ENCODE results near the gene SLAIN2.
"Not testable (repeated sequence)": the region's sequence is repeated elsewhere in the genome, so short reads cannot be mapped to it uniquely, and the experiment has no call there.

The SLAIN2 gene

DNA sequence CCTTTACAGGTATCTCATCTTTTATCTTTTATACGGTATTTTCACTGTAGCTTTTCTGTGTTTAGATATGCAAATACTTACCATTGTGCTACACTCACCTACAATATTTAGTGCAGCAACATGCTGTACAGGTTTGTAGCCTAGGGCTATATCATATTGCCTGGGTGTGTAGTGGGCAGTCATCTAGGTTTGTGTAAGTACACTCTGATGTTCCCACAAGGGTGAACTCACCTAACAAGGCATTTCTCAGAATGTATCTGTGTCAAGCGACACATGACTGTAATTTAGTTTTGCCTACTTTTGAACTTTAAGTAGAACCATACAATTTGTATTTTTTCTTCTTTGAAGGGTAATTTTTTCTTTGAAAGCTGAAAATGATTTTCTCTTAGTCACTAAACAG lies 87.6 kb downstream of the SLAIN2 start:
- H3K27me3 ChIP-seq (ENCODE audit: control insufficient read depth in 1 of 2, insufficient read depth in 2 of 2, low read length in 2 of 2), result no peaks in the 10 kb centered on the region
- H3K9ac ChIP-seq (ENCODE audit: low read depth in 1 of 2, low read length in 2 of 2), result no peak overlapping the region
- H3K4me3 ChIP-seq (ENCODE audit: low read depth in 1 of 2, low read length in 2 of 2), result no peak overlapping the region
- H3K4me1 ChIP-seq (ENCODE audit: control insufficient read depth in 1 of 2, insufficient read depth in 2 of 2, low read length in 2 of 2), result no peaks in the 10 kb centered on the region
- H3K27ac ChIP-seq (ENCODE audit: low read depth, low read length), result no peak overlapping the region
- H3K36me3 ChIP-seq (ENCODE audit: control insufficient read depth in 1 of 2, insufficient read depth in 2 of 2, low read length in 2 of 2), result peaks cover 0 to 4% of the 10 kb centered on the region in 2 donors
- no peaks in the 10 kb centered on the region for H3K9me3 ChIP-seq (ENCODE audit: control insufficient read depth in 1 of 2, low read length in 2 of 2)

DNA sequence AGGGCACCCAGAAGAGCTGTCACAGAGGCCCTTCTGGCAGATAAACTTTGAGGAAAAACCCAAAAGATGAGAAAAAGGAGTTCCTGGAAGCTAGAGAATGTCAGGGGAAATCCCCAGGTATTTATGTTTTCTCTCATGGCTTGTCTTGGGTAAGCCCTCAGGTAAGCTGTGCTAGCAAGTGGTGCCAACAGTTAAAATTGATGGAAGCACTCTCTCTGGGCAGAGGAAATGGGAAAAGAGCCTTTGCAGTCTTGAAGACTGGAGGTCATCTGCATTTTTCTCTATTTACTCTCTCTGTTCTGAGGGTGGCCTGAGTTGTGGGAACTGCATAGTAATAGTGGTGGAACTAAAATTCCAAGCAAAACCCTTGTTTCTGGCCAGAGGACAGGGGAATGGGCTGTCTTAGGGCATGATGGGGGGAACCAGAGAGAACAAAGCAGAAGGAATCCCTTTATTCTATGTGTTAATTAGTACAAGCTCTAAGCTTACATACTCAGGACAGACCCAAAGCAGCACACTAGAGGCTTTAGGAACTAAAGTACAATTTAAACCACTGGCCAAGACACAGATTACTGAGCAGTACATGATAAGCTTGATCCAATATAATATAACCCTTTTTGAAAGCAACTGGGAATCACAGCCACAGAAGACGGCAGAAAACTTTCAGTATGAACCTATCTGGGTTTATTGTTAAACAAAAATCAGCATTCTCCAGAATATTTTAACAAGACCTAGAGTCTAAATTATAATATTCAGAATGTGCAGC lies 88.6 kb downstream of the SLAIN2 start:
- Histone ChIP-seq H3K27me3 (ENCODE audit: control insufficient read depth in 1 of 2, insufficient read depth in 2 of 2, low read length in 2 of 2) (no peaks in the 10 kb centered on the region), H3K4me3 (ENCODE audit: low read depth in 1 of 2, low read length in 2 of 2) (no peak overlapping the region), H3K9ac (ENCODE audit: low read depth in 1 of 2, low read length in 2 of 2) (no peak overlapping the region), H3K4me1 (ENCODE audit: control insufficient read depth in 1 of 2, insufficient read depth in 2 of 2, low read length in 2 of 2) (no peaks in the 10 kb centered on the region), H3K9me3 (ENCODE audit: control insufficient read depth in 1 of 2, low read length in 2 of 2) (no peaks in the 10 kb centered on the region), H3K36me3 (ENCODE audit: control insufficient read depth in 1 of 2, insufficient read depth in 2 of 2, low read length in 2 of 2) (peaks cover 0 to 4% of the 10 kb centered on the region in 2 donors), H3K27ac (ENCODE audit: low read depth, low read length) (no peak overlapping the region)

GRCh38 chr4:48431401-48431800 lies 90.1 kb downstream of the SLAIN2 start:
- no peak overlapping the region for H3K4me3 ChIP-seq (ENCODE audit: low read depth in 1 of 2, low read length in 2 of 2)
- H3K36me3 ChIP-seq (ENCODE audit: control insufficient read depth in 1 of 2, insufficient read depth in 2 of 2, low read length in 2 of 2), result peaks cover 0 to 4% of the 10 kb centered on the region in 2 donors
- H3K4me1 ChIP-seq (ENCODE audit: control insufficient read depth in 1 of 2, insufficient read depth in 2 of 2, low read length in 2 of 2), result peaks cover 0 to 3% of the 10 kb centered on the region in 2 donors
- no peak overlapping the region for H3K9ac ChIP-seq (ENCODE audit: low read depth in 1 of 2, low read length in 2 of 2)
- no peaks in the 10 kb centered on the region for H3K27me3 ChIP-seq (ENCODE audit: control insufficient read depth in 1 of 2, insufficient read depth in 2 of 2, low read length in 2 of 2)
- H3K27ac ChIP-seq (ENCODE audit: low read depth, low read length), result no peak overlapping the region
- no peaks in the 10 kb centered on the region for H3K9me3 ChIP-seq (ENCODE audit: control insufficient read depth in 1 of 2, low read length in 2 of 2)

DNA sequence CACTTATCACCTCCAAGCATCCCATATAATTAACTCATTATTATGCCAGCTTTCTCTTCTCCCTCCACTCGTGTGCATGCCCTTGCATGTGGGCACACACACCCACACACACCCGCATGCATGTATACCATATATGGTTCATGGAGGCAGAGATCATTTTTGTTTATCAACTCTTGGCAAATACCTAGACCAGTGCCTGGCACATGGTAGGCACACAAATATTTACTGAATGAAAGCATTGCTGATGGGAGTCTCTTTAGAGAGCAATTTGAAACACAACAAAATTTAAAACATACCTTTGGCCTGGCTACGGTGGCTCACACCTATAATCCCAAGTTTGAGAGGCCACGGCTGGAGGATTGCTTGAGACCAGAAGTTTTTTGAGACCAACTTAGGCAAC lies 90.7 kb downstream of the SLAIN2 start:
- peaks cover 0 to 5% of the 10 kb centered on the region in 2 donors for H3K4me1 ChIP-seq (ENCODE audit: control insufficient read depth in 1 of 2, insufficient read depth in 2 of 2, low read length in 2 of 2)
- no peak overlapping the region for H3K4me3 ChIP-seq (ENCODE audit: low read depth in 1 of 2, low read length in 2 of 2)
- H3K27me3 ChIP-seq (ENCODE audit: control insufficient read depth in 1 of 2, insufficient read depth in 2 of 2, low read length in 2 of 2), result no peaks in the 10 kb centered on the region
- H3K9ac ChIP-seq (ENCODE audit: low read depth in 1 of 2, low read length in 2 of 2), result no peak overlapping the region
- H3K27ac ChIP-seq (ENCODE audit: low read depth, low read length), result no peak overlapping the region
- no peaks in the 10 kb centered on the region for H3K9me3 ChIP-seq (ENCODE audit: control insufficient read depth in 1 of 2, low read length in 2 of 2)
- peaks cover 0 to 4% of the 10 kb centered on the region in 2 donors for H3K36me3 ChIP-seq (ENCODE audit: control insufficient read depth in 1 of 2, insufficient read depth in 2 of 2, low read length in 2 of 2)

DNA sequence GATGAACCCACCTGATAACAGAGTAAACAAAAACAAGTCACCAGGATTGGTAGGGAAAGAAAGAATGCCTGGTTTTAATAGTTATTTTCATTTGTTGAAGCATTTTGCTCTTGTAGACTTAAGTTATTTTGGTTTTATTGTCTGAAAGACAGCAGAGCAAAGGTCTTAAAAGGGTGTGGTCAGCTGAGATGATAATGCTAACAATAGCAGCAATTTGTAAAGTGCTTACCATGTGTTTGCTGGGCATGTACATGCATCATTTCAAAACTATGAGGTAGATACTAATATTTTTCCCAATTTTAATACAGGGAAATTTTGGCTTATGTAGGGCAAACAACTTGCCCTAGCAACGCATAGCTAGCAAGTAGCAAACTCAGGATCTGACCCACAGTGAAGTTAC lies 95.0 kb downstream of the SLAIN2 start:
- Histone ChIP-seq H3K27ac (ENCODE audit: low read depth, low read length) (no peak overlapping the region), H3K9me3 (ENCODE audit: control insufficient read depth in 1 of 2, low read length in 2 of 2) (no peaks in the 10 kb centered on the region), H3K9ac (ENCODE audit: low read depth in 1 of 2, low read length in 2 of 2) (no peak overlapping the region), H3K4me1 (ENCODE audit: control insufficient read depth in 1 of 2, insufficient read depth in 2 of 2, low read length in 2 of 2) (peaks cover 0 to 5% of the 10 kb centered on the region in 2 donors), H3K36me3 (ENCODE audit: control insufficient read depth in 1 of 2, insufficient read depth in 2 of 2, low read length in 2 of 2) (no peaks in the 10 kb centered on the region), H3K4me3 (ENCODE audit: low read depth in 1 of 2, low read length in 2 of 2) (no peak overlapping the region), H3K27me3 (ENCODE audit: control insufficient read depth in 1 of 2, insufficient read depth in 2 of 2, low read length in 2 of 2) (no peaks in the 10 kb centered on the region)

DNA sequence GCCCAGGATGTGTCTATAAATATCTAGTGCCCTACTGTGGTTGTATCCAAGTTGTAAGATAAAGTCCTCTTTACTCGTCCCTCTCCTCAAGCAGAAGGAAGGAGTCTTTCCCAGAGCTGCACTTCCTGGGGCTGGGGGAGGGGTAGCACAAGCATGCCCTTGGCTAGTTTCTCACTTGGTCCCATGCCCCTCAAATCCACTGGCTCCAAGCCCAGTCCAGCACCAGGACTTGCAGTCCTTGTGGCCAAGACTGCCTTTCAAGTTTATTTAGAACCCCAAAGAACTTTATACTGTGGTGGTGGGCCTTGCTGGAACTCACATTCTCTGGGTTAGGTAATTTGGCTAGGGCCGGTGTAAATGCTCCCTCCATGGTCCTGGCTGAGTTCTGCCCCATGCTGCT lies 98.7 kb downstream of the SLAIN2 start:
- no peak overlapping the region for H3K27ac ChIP-seq (ENCODE audit: low read depth, low read length)
- H3K4me3 ChIP-seq (ENCODE audit: low read depth in 1 of 2, low read length in 2 of 2), result no peak overlapping the region
- H3K9ac ChIP-seq (ENCODE audit: low read depth in 1 of 2, low read length in 2 of 2), result no peak overlapping the region
- H3K27me3 ChIP-seq (ENCODE audit: control insufficient read depth in 1 of 2, insufficient read depth in 2 of 2, low read length in 2 of 2), result no peaks in the 10 kb centered on the region
- peaks cover 0 to 5% of the 10 kb centered on the region in 2 donors for H3K4me1 ChIP-seq (ENCODE audit: control insufficient read depth in 1 of 2, insufficient read depth in 2 of 2, low read length in 2 of 2)
- H3K9me3 ChIP-seq (ENCODE audit: control insufficient read depth in 1 of 2, low read length in 2 of 2), result no peaks in the 10 kb centered on the region
- no peaks in the 10 kb centered on the region for H3K36me3 ChIP-seq (ENCODE audit: control insufficient read depth in 1 of 2, insufficient read depth in 2 of 2, low read length in 2 of 2)

GRCh38 chr4:48440914-48441313 lies 99.6 kb downstream of the SLAIN2 start:
- not testable (repeated sequence) for H3K36me3 ChIP-seq (ENCODE audit: control insufficient read depth in 1 of 2, insufficient read depth in 2 of 2, low read length in 2 of 2); H3K9ac ChIP-seq (ENCODE audit: low read depth in 1 of 2, low read length in 2 of 2); H3K4me1 ChIP-seq (ENCODE audit: control insufficient read depth in 1 of 2, insufficient read depth in 2 of 2, low read length in 2 of 2); H3K4me3 ChIP-seq (ENCODE audit: low read depth in 1 of 2, low read length in 2 of 2); H3K27ac ChIP-seq (ENCODE audit: low read depth, low read length); H3K9me3 ChIP-seq (ENCODE audit: control insufficient read depth in 1 of 2, low read length in 2 of 2); H3K27me3 ChIP-seq (ENCODE audit: control insufficient read depth in 1 of 2, insufficient read depth in 2 of 2, low read length in 2 of 2)

DNA sequence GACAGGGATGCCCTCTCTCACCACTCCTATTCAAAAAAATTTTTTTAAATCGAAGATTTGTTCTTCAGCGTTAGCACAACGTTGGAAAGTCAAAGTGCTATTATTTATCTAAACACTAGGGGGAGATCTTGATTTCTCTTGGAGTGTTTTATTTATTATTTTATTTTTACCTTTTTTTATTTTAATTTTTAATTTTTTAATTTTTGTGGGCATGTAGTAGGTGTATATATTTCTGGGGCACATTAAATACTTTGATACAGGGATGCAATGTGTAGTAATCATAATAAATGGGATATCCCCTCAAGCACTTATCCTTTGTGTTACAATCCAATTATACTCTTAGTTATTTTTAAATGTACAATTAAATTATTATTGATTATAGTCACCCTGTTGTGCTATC lies 104.4 kb downstream of the SLAIN2 start:
- Histone ChIP-seq H3K4me3 (ENCODE audit: low read depth in 1 of 2, low read length in 2 of 2) (no peak overlapping the region), H3K9ac (ENCODE audit: low read depth in 1 of 2, low read length in 2 of 2) (no peak overlapping the region), H3K36me3 (ENCODE audit: control insufficient read depth in 1 of 2, insufficient read depth in 2 of 2, low read length in 2 of 2) (no peaks in the 10 kb centered on the region), H3K27ac (ENCODE audit: low read depth, low read length) (no peak overlapping the region), H3K4me1 (ENCODE audit: control insufficient read depth in 1 of 2, insufficient read depth in 2 of 2, low read length in 2 of 2) (no peaks in the 10 kb centered on the region), H3K27me3 (ENCODE audit: control insufficient read depth in 1 of 2, insufficient read depth in 2 of 2, low read length in 2 of 2) (no peaks in the 10 kb centered on the region), H3K9me3 (ENCODE audit: control insufficient read depth in 1 of 2, low read length in 2 of 2) (no peaks in the 10 kb centered on the region)

- Histone ChIP-seq H3K27ac (ENCODE audit: low read depth, low read length) (no peak overlapping the region), H3K9ac (ENCODE audit: low read depth in 1 of 2, low read length in 2 of 2) (no peak overlapping the region), H3K4me3 (ENCODE audit: low read depth in 1 of 2, low read length in 2 of 2) (no peak overlapping the region), H3K36me3 (ENCODE audit: control insufficient read depth in 1 of 2, insufficient read depth in 2 of 2, low read length in 2 of 2) (no peaks in the 10 kb centered on the region), H3K4me1 (ENCODE audit: control insufficient read depth in 1 of 2, insufficient read depth in 2 of 2, low read length in 2 of 2) (no peaks in the 10 kb centered on the region), H3K27me3 (ENCODE audit: control insufficient read depth in 1 of 2, insufficient read depth in 2 of 2, low read length in 2 of 2) (no peaks in the 10 kb centered on the region), H3K9me3 (ENCODE audit: control insufficient read depth in 1 of 2, low read length in 2 of 2) (no peaks in the 10 kb centered on the region)
Measured at GRCh38 chr4:48446642-48447041, 105.3 kb downstream of the SLAIN2 start.

GRCh38 chr4:48449151-48449550 lies 107.8 kb downstream of the SLAIN2 start:
- Histone ChIP-seq H3K9me3 (ENCODE audit: control insufficient read depth in 1 of 2, low read length in 2 of 2) (no peaks in the 10 kb centered on the region), H3K9ac (ENCODE audit: low read depth in 1 of 2, low read length in 2 of 2) (no peak overlapping the region), H3K27ac (ENCODE audit: low read depth, low read length) (no peak overlapping the region), H3K36me3 (ENCODE audit: control insufficient read depth in 1 of 2, insufficient read depth in 2 of 2, low read length in 2 of 2) (no peaks in the 10 kb centered on the region), H3K4me3 (ENCODE audit: low read depth in 1 of 2, low read length in 2 of 2) (no peak overlapping the region), H3K27me3 (ENCODE audit: control insufficient read depth in 1 of 2, insufficient read depth in 2 of 2, low read length in 2 of 2) (no peaks in the 10 kb centered on the region), H3K4me1 (ENCODE audit: control insufficient read depth in 1 of 2, insufficient read depth in 2 of 2, low read length in 2 of 2) (no peaks in the 10 kb centered on the region)

Data from duodenal mucosa (tissue), 2 donors.